GM13976 (cell line): Measurements from ENCODE around the gene SRPK3.

Experiments
- DNase-seq: peaks from one replicate; pipeline ENCODE4 v3.0.0; 2012; ENCODE audit warnings: low spot score
- in situ Hi-C: fragments of 300-500 bp; cut with MboI; formaldehyde crosslinking; loops from one replicate; pipeline ENCODE4 v1.12.0; 2022; ENCODE audit warnings: low sequenced_read_pairs, mixed read lengths, inconsistent platforms; ENCODE audit not compliant: unreplicated experiment
- TF ChIP-seq, protein P1 (sequence below): IDR thresholded peaks from 2 replicates; pipeline ENCODE4 v1.5.1; 2012; ENCODE audit warnings: borderline replicate concordance, mild to moderate bottlenecking; ENCODE audit not compliant: insufficient read depth; ENCODE audit errors: extremely low read depth, missing control alignments, control extremely low read depth

SRPK3 gene

GRCh38 chrX:153769158-153769864 lies 11.5 kb upstream of the SRPK3 start:
- in situ Hi-C loops: no loop called here
- peak; percentile 17 for DNase-seq
- TF ChIP-seq, protein P1, sequence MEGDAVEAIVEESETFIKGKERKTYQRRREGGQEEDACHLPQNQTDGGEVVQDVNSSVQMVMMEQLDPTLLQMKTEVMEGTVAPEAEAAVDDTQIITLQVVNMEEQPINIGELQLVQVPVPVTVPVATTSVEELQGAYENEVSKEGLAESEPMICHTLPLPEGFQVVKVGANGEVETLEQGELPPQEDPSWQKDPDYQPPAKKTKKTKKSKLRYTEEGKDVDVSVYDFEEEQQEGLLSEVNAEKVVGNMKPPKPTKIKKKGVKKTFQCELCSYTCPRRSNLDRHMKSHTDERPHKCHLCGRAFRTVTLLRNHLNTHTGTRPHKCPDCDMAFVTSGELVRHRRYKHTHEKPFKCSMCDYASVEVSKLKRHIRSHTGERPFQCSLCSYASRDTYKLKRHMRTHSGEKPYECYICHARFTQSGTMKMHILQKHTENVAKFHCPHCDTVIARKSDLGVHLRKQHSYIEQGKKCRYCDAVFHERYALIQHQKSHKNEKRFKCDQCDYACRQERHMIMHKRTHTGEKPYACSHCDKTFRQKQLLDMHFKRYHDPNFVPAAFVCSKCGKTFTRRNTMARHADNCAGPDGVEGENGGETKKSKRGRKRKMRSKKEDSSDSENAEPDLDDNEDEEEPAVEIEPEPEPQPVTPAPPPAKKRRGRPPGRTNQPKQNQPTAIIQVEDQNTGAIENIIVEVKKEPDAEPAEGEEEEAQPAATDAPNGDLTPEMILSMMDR: no peak

- peak; percentile 28 for DNase-seq
- TF ChIP-seq, protein P1: no peak
- in situ Hi-C loops: no loop called here
These were observed 10.8 kb upstream of the SRPK3 start for GRCh38 chrX:153769865-153770600.

DNA sequence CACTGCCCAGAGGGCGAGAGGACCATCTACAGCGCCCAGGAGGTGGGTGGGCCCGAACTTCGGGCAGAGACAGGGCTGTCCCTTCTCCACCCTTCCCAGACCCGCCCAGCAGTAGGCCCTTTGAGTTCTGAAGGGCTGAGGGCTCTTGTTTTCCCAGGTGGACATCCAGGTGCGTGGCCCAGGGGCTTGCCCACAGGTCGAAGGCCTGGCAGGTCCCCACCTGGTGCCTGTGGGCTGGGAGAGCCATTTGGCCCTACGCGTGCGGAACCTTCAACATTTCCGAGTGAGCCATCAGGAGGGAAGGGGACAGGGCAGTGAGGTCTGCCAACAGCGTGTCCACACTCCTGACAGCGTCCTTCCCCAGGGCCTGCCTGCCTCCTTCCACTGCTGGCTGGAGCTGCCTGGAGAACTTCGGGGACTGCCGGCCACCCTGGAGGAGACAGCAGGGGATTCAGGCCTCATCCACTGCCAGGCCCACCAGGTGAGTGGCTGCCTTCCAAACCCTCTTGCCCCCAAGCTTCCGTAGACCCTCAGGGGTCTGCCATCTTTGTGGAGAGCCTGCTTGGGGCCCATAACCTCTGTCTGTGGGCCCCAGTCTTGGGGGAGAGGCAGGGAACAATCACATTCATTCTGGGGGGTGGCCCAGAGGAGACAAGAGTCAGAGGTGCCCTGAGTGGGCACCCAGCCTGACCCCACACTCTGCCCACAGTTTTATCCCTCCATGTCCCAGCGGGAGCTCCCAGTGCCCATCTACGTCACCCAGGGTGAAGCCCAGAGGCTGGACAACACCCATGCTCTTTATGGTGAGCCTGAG lies 10.0 kb upstream of the SRPK3 start:
- in situ Hi-C loops: no loop called here
- TF ChIP-seq, protein P1: no peak
- DNase-seq: peak; percentile 24

DNA sequence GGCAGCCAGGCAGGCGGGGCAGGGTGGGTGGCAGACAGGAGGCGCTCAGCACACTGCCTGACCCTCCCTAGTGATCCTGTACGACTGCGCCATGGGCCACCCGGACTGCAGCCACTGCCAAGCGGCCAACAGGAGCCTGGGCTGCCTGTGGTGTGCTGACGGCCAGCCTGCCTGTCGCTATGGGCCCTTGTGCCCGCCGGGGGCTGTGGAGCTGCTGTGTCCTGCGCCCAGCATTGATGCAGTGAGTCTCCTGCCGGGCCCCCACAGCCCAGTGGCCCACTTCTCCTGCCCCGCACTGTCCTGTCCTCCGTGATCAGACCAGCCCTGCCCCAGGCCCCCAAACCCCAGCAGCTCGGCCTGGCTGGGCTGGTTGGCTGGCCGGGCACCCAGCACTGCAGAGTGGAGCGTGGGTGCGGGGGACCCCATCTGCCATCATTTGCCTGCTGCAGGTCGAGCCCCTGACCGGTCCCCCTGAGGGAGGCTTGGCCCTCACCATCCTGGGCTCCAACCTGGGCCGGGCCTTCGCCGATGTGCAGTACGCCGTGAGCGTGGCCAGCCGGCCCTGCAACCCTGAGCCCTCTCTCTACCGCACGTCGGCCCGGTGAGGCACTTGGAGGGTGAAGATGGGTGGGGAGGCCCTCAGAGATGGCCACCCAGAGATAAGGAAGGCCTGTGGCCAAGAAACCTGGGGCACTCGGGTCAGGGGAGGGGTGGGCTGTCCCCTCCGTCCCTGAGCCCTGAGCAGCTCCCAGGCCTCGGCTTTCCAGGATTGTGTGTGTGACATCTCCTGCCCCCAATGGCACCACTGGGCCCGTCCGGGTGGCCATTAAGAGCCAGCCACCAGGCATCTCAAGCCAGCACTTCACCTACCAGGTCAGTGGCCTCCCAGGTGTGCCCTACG lies 9.2 kb upstream of the SRPK3 start:
- TF ChIP-seq, protein P1: no peak
- in situ Hi-C loops: no loop called here
- no peak for DNase-seq

DNA sequence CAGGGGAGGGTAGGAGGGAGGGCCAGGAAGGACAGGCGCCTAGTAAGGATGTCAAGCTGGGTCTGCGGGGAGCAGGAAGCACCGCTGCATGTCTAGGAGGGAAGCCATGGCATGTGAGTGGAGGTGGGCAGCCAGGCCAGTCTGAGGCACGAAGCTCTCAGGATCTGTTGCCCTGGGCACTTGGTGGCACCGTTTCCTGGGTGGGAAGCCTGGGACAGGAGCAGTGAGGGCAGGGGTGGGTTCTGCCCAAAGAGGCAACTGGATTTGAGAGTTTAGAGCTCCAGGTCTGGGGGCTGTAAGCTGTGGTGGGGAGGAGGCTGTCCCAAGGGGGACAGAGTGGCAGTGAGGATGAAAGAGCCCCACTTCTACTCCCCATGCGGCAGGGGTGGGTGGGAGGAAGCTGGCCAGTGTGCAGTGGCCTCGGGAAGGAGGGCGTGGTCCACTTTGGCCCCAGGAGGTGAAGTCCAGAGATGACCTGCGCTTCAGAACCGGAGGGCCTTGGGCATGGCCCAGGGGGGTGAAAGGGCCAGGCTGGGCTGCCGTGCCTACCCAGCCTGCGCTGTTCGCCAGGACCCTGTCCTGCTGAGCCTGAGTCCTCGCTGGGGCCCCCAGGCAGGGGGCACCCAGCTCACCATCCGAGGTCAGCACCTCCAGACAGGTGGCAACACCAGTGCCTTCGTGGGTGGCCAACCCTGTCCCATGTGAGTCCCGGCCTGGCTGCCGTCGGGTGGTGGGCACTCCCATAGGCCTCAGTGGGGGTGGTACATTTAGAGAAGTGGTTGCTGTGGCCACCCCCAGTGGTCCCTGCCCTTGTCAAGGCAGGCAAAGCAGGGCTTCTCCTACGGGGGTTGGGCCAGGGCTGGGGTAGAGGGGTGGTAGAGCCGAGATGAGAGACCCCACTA lies 8.3 kb upstream of the SRPK3 start:
- DNase-seq: no peak
- in situ Hi-C loops: no loop called here
- TF ChIP-seq, protein P1: no peak
